ENCODE measurements around the gene BMPR1B.
"Not testable (repeated sequence)": the region's sequence is repeated elsewhere in the genome, so short reads cannot be mapped to it uniquely, and the experiment has no call there.

The BMPR1B gene

DNA sequence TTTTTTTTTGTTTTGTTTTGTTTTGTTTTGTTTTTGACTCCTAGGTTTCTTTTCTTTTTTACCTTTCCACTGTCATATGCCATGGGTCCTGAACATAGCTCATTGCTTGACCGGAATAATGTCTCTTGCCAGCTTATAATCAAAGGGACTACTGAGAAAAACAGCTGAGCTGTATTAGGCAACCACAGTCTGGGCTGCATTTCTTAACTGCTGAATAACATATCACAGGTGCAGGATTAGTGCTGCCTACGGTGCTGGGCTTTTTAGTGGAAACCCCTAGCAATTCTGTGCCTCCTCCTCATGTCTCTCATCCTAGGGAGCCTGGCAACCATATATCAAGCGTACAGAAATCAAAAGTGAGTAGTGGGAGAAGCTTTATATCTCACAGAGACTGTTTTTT lies 333.5 kb downstream of the BMPR1B start:
- no peak for DNase-seq (ENCODE audit: low read depth)

DNA sequence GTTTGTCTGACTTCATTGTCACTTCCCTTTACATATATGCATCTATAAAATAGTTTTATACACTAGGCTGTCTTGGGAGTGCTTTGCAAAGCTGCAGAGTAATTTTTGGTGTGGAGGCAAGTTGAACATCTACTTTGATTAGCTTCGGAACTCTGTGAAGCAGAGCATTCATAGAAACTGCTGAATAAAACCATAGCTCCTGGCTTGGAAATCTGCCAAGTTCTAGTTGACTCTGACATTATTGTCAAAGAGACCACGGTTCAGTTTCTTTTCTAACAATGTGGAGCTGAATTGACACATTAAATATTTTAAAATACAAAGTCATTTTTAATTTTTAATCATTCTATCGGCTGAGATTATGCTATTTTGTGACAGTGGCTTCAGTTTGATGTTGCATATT lies 335.0 kb downstream of the BMPR1B start:
- DNase-seq (ENCODE audit: low read depth): no peak

DNA sequence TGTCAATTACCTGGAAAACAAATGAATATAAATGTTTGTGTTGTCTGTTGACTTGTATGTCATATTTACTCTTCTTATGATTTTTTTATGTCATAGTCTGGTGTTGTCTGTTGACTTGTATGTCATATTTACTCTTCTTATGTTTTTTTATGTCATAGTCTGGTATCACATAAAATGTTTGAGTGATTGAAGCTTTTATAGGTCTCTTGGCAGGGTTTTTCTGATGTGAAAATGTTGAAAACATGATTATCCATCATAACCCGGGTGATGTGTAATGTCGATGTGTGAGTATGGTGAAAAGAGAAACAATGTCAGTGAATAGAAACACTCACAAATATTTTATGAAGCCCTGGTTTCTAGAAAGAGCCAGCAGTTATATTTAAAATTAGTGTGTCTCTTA lies 335.7 kb downstream of the BMPR1B start:
- no peak for DNase-seq (ENCODE audit: low read depth)

DNA sequence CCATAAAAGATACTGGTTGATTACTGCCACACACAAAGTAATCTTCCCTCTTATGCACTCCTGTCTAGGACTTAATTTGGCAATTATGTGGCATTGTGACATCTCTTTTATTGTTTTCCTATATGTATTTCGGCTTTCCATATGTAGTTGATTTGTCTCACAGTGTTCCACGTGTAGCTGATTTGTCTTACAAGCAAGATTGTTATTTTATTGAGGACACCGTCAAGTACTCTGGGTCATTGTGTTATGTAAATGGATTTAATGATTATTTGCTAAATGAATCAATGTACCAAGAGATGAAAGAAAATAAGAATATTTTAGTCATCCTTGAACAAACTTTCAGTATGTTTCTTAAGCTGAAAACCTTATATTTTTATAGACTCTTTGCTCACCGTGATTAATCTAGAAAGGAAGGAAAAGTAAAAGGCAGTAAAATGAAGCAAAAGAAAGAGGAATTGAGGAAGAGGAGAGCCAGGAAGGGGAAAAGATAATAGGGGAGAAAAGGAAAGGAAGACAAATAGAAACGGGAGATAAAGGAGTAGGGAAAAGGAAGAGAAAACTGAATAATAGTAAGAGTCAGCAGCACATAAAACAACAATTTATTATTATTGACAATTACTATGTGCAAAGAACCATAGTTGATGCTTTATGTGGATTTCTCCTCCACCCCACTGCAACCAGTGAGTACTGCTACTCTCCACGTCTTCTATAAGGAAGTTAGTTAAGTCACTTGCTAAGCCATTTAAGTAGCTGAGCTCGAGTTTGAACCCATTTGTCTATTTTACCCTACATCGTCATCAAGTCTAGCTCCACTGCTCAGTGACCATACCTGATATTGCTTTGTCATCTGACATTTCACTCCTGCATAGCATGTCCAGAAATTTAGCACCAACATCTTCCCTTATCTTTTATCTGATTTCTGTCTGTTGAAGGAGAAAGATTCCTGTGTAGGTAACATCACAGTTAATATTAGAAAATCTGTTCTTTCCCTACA lies 336.5 kb downstream of the BMPR1B start:
- DNase-seq (ENCODE audit: low read depth): no peak

DNA sequence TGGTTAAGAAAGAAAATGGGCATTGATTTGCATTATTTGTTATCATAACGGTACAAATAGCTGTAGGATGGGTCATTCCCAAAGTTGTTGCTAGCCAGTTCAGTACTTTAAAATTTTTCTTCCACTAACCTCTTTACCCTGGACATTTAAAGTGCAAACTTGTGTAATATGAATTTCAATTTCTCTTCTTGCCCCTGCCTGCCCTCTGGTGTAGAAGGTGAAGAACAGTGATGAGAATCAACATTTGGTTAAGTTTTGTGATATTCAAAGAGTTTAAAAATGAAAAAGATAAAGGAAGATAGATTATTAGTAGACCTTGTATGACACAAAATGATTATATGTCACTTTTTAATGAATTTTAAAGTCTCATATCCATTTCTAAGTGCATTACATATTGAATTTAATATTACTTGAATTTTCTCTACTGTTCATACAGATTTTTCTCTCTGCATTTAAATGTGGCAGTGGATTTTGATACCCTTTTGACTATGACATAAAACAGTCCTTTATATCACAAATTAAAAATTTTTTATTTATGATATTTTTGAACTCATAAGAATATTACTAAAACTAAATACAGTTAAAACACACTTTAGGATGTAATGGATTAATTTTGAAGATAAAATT lies 337.7 kb downstream of the BMPR1B start:
- peak; percentile 15 for DNase-seq (ENCODE audit: low read depth)

DNA sequence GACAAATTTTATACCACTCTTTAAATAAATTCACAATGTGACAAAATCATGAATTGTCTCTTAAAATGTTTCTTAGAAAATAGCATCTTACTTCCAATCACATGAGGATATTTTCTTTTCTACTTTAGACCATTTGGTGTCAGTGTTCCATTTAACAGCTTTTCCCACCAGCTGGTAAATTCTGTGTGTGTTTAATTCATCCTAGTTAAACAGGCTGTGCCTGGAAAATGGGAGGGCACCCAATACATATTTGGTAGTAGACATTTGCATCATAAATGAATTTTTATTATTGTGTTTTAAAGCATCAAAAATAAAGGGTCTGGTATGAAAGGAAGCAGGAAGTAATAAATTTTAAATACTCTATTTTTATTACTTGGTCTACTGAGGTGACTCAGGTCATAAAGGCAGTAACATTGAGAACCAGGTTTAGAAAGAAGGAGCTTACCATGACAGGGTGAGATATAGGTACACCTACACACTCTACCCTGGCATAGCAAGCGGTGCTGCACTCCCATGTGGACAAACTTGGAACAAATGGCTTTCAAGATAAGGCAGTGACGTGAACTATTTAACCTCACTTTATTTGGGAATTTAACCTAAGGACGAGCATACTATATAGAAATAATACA lies 344.5 kb downstream of the BMPR1B start:
- no peak for DNase-seq (ENCODE audit: low read depth)

DNA sequence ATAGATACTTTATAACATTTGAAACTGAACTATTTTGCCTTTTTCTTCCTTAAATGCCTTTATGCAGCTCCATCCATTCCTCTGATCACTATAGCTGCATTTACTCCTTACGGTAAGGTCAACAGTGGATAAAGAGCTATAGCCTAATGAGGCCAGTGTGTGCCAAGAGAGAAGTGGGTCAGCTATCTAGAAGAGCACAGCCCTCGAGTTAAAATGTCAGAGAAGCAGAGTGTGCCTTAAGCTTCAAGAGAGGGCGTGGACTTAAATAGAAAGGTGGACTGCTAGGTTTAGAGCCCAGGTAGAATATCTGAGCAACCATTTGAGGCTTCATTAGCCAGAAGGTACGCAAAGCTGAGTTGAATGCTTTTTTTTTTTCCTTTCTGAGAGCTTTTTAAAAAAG lies 347.4 kb downstream of the BMPR1B start:
- no peak for DNase-seq (ENCODE audit: low read depth)

DNA sequence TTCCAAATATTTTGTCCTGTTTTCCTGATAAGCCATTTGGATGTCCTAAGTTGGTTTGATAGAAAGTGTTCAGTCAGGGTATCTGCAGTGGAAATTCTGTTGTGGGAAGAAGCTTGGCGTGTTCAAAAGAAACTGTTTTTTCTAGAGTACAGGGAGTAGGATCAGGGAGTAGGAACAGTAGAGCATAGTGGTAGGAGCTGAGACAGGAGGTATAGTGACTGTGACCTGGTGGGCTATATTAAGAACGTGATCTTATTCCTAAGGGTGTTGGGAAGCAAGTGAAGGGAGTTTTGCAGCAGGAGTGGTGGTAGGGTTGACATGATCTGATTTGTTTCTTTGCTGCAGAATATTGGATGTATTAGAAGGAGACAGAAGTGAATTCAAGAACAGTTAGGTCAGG lies 348.2 kb downstream of the BMPR1B start:
- DNase-seq (ENCODE audit: low read depth): no peak

DNA sequence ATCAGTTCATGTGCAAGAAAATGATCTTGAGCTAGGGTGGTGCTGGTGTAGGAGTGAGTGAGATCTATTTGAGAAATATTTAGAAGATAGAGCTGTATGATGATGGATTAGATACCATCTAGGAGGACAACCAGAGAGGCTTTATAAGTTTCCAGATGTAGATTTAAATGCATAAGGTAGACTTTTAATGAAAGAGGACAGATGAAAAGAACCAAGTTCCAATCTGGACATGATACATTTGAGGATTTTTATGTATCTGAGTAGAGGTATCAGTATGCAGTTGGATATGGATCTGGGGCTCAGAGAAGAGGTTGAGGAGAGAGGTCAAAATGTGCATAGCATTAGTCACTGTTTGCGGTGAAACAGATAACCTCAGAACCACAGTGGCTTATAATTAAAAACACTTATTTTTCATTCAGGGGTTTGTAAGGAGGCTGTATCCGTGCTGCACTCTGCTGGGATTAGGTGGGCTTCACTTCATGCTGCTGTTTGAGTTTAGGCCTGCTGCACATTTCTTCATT lies 348.7 kb downstream of the BMPR1B start:
- peak; percentile 18 for DNase-seq (ENCODE audit: low read depth)

DNA sequence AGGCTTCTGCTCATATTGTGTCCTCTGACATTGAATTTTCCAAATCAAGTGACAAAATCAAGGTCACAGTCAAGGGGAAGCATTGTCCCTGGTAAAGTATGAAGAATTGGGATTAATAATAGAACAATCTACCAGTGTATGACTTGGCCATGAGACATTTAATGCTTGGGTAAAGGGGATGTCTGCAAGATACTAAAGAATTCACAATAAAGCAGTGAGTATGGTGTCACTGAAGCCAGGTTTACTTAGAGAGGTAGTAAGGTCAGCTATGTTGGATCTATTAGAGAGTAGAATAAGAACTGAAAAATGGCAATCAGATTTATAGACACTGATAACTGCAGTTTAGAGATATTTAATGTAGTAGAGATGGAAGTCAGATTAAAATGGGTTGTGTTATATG lies 349.2 kb downstream of the BMPR1B start:
- DNase-seq (ENCODE audit: low read depth): no peak

DNA sequence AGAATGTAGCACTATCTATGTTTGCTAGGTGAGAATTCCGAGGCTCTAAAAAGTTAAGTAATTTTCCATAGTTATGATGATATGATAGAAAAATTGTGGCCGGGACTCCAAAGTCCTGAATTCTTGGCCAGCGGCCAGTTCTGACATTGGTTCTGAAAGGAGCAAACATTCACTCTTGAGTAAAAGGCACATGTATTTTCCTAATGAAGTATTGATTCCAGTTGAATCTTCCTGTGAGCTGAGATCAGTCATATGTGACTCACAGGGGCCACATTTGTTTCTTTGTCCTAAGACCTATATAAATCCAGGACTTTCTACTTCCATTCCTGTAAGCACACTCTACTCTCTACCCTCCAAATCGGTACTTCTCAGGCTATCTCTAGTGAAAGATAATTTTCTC lies 349.9 kb downstream of the BMPR1B start:
- no peak for DNase-seq (ENCODE audit: low read depth)

DNA sequence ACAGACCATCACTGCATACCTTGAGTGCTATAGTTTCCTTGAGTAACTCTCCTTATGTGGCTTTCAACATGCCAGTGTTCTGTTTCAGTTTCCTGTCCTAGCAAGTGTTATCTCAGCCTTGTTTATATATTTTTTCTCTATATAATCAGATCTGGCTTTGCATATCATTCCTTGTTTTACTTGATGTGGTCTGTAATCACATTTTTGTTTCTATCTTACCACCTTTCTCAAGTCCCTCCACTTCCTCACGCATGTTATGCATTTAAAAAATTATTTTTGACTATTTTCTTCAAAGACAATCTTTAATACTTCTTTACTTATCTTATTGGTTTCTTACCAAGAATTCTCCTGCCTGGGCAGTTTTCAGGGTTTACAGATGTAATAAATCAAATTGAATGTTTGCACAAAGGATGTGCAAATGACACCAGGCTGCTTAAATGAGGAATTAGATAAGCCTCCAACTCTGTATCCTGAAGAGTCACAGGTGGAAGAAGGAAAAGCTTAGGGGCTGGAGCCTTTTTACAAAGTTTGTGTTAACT lies 351.2 kb downstream of the BMPR1B start:
- DNase-seq (ENCODE audit: low read depth): no peak

DNA sequence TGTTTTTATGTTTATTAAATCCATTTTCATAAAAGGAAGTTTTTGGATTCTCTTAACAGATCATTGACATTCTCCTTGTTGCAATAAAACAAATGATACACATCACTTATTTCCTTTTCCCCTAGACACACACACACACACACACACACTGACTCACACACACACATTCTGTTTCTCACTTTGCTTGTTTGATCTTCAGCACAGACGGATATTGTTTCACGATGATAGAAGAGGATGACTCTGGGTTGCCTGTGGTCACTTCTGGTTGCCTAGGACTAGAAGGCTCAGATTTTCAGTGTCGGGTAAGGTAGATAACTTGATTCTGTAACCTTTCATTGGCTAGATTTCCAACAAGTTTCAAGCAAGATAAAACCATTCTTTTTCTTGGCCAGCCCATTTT lies 356.8 kb downstream of the BMPR1B start:
- DNase-seq (ENCODE audit: low read depth): no peak

DNA sequence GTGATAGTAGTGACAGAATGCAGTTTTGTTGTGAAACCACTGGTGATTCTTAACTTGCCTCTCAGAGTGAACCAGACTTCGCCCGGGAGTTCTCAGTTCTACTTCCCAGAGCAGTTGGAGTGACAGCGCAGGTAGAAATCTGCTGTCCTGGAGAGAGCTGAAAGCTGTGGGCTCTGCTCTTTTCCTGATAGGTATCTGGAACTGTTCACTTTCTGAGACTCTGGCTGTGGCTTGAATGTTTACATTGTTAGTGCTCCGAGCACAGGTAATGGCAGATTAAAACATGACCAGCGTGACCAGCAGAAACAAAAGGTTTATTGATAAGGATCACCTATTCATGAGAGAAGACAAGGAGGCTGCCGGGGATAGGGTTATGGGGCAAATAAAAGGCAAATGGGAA lies 360.7 kb downstream of the BMPR1B start:
- DNase-seq (ENCODE audit: low read depth): no peak

DNA sequence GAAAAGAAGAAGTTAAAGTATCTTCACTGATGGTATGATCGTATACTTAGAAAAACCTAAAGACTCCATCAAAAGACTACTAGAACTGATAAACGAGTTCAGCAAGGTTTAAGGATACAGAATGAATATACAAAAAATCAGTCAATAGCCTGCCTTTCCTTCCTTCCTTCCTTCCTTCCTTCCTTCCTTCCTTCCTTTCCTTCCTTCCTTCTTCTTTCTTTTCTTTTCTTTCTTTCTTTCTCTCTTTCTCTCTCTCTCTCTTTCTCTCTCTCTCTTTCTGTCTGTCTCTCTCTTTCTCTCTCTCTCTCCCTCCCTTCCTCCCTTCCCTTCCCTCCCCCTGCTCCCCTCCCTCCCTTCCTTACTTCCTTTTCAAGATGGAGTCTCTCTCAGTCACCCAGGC lies 362.7 kb downstream of the BMPR1B start:
- no peak for DNase-seq (ENCODE audit: low read depth)

DNA sequence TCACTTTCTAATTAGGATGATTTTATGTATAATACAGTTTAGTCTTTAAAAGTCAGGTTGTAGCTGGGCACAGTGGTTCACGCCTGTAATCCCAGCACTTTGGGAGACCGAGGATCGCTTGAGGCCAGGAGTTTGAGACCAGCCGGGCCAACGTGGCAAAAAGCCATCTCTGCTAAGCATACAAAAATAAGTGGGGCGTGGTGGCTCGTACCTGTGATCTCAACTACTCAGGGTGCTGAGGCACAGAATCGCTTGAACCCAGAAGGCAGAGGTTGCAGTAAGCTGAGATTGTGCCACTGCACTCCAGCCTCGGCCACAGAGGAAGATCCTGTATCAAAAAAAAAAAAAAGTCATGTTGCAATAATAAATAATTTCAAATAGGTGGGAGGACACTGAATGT lies 364.2 kb downstream of the BMPR1B start:
- no peak for DNase-seq (ENCODE audit: low read depth)

DNA sequence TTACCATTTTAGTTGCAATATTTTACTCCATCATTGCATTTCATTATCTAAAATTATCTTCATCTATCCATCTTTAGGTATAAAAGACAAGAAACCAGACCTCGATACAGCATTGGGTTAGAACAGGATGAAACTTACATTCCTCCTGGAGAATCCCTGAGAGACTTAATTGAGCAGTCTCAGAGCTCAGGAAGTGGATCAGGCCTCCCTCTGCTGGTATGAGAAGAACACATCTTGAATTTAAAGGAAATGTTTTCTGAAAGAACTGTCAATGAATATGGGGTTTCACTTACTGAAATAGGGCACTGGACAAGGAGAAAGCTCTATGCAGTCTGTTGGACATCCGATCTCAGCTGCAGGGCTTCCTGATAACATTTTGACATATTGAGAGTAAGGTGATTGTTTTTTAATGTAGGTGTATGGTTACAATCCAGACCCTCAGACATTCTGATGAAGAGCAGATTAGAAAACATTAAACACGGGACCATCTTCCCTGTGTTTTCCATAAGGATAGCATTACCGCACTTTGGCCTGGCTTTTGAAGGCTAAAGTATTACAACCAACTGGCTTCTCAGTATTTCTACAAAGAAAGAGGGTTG lies 367.2 kb downstream of the BMPR1B start:
- DNase-seq (ENCODE audit: low read depth): peak; percentile 66

DNA sequence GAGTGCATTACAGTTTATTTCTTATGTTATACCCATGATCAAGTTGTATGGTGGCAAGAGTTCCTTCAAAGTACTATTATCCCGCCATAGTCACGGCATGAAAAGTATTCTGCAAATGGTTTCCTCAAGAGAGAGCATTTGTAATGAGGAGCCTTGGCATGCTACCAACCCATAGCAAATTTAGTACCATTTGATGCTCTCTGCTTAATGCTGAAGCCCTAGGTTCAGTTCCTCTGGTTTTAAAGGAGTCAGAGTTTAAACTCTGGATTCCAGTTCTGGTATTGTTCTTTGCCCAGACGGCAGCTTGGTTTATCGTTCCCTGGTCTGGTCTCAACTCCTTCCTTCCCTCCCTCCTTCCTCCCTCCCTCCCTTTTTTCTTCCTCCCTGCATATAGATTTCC lies 371.3 kb downstream of the BMPR1B start:
- DNase-seq (ENCODE audit: low read depth): peak; percentile 4

DNA sequence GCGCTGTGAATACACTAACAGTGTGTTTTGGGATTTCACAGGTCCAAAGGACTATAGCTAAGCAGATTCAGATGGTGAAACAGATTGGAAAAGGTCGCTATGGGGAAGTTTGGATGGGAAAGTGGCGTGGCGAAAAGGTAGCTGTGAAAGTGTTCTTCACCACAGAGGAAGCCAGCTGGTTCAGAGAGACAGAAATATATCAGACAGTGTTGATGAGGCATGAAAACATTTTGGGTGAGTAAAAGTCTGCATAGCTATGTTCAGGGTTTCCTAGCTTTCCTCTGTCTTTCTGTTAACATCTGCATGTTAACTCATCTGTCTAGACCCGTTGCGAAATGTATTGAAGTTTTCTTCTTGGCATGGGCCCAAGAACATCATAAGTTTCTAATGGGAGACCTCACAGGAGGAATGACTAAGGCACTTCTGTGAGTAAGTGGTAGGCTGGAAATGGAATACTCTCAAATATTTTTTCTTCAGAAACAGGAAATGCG lies 372.1 kb downstream of the BMPR1B start:
- DNase-seq (ENCODE audit: low read depth): peak; percentile 98

DNA sequence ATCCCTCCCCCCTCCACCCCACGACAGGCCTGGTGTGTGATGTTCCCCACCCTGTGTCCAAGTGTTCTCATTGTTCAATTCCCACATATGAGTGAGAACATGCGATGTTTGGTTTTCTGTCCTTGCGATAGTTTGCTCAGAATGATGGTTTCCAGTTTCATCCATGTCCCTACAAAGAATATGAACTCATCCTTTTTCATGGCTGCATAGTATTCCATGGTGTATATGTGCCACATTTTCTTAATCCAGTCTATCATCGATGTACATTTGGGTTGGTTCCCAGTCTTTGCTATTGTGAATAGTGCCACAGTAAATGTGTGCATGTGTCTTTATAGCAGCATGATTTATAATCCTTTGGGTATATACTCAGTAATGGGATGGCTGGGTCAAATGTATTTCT lies 376.3 kb downstream of the BMPR1B start:
- DNase-seq (ENCODE audit: low read depth): not testable (repeated sequence)

DNA sequence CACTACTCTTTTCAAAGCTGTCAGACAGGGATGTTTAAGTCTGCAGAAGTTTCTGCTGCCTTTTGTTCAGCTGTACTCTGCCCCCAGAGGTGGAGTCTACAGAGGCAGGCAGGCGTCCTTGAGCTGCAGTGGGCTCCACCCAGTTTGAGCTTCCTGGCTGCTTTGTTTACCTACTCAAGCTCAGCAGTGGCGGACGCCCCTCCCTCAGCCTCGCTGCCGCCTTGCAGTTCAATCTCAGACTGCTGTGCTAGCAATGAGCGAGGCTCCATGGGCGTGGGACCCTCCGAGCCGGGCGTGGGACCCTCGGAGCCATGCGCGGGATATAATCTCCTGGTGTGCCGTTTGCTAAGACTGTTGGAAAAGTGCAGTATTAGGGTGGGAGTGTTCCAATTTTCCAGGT lies 381.7 kb downstream of the BMPR1B start:
- DNase-seq (ENCODE audit: low read depth): not testable (repeated sequence)

DNA sequence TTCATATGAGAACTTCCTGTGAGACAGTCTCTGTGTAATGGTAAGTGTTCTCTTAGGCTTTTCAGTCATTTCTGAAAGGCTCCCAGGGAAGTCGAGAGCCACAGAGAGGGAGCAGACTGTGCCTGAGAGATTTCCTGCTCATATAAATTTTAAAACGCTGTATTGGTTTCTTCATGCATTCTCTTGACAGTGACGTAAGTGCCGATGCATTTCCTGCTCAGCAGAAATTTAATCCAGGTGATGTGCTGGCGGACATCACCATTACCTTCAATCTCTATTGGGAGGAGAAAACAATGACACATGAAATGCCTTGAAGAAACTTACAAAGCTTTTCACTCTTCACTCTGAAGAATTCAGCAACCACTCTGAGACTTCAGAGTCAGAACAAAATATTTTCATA lies 383.6 kb downstream of the BMPR1B start:
- DNase-seq (ENCODE audit: low read depth): peak; percentile 4

Measured in EH (cell line).